ENCODE data around the gene TMEM163. TPM values are rescaled to one million over a fixed set of nuclear protein-coding genes. Genes with fewer than 3 reads are reported as not detected.

Gene TMEM163
- total RNA-seq, 2 donors from 2014 or later: 16.2 to 27.5 TPM

DNA sequence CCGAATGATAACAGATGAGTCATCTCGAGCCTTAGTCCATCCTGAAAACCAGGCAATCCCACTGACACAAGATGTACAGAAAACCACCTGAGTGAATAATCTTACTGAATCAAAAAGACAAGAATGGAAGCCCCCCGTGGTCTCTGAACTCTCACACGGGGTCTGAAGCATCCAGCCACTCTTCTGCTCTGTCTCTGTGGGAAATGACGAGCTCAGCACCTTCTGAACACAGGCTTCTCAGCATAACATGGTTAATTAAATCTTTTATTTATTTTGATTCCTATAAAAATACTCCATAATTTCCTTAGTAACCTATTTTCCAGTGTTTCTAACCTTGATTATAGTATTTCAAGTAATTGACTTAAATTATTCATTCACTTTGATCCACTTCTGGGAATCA is 203.7 kb downstream of the TMEM163 start:
- DNase-seq: no peak
- Histone ChIP-seq H3K9me3 (no peaks in the 10 kb centered on the region), H3K4me1 (no peaks in the 10 kb centered on the region), H3K27me3 (no peaks in the 10 kb centered on the region), H3K36me3 (replicated peaks in 1 of 2; ENCODE audit: insufficient read depth in 1 of 2, low read depth in 2 of 2) (no peaks in the 10 kb centered on the region), H3K4me3 (no peak overlapping the region), H3K27ac (no peak overlapping the region)
- TF ChIP-seq, protein P1, sequence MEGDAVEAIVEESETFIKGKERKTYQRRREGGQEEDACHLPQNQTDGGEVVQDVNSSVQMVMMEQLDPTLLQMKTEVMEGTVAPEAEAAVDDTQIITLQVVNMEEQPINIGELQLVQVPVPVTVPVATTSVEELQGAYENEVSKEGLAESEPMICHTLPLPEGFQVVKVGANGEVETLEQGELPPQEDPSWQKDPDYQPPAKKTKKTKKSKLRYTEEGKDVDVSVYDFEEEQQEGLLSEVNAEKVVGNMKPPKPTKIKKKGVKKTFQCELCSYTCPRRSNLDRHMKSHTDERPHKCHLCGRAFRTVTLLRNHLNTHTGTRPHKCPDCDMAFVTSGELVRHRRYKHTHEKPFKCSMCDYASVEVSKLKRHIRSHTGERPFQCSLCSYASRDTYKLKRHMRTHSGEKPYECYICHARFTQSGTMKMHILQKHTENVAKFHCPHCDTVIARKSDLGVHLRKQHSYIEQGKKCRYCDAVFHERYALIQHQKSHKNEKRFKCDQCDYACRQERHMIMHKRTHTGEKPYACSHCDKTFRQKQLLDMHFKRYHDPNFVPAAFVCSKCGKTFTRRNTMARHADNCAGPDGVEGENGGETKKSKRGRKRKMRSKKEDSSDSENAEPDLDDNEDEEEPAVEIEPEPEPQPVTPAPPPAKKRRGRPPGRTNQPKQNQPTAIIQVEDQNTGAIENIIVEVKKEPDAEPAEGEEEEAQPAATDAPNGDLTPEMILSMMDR (IDR thresholded peaks at IDR 0.05): no peak
- TF ChIP-seq POLR2A (IDR thresholded peaks at IDR 0.05): no peak
- ATAC-seq: no peak
- intact Hi-C loops (cut with DNase I): no loop called here
- 79 to 80% methylated on average over 5 of the region's 5 CpGs for WGBS, 2 donors

DNA sequence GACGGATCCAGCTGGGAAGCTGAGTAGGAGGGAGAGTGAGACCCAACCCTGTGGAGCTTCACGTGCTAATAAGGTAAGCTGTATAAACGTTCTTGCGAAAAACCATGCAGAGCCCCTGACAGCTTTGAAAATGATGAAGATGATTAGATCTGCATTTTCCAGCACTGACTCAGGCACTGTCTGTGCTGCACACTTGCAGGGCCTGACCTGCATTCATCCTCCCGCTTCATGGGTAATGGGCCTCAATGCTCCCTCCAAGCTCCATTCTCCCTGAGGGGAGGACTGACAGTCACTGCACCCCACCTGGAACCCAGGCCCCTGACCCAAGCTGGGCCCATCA is 205.4 kb downstream of the TMEM163 start:
- intact Hi-C loops (cut with DNase I): no loop called here
- no peaks in the 10 kb centered on the region for H3K27me3 ChIP-seq
- no peaks in the 10 kb centered on the region for H3K36me3 ChIP-seq (replicated peaks in 1 of 2; ENCODE audit: insufficient read depth in 1 of 2, low read depth in 2 of 2)
- no peak overlapping the region for H3K4me3 ChIP-seq
- TF ChIP-seq POLR2A (IDR thresholded peaks at IDR 0.05): no peak
- TF ChIP-seq, protein P1 (IDR thresholded peaks at IDR 0.05): no peak
- no peak for ATAC-seq
- 78 to 87% methylated on average over 5 of the region's 5 CpGs for WGBS, 2 donors
- DNase-seq: no peak
- no peaks in the 10 kb centered on the region for H3K4me1 ChIP-seq
- no peaks in the 10 kb centered on the region for H3K9me3 ChIP-seq
- no peak overlapping the region for H3K27ac ChIP-seq

DNA sequence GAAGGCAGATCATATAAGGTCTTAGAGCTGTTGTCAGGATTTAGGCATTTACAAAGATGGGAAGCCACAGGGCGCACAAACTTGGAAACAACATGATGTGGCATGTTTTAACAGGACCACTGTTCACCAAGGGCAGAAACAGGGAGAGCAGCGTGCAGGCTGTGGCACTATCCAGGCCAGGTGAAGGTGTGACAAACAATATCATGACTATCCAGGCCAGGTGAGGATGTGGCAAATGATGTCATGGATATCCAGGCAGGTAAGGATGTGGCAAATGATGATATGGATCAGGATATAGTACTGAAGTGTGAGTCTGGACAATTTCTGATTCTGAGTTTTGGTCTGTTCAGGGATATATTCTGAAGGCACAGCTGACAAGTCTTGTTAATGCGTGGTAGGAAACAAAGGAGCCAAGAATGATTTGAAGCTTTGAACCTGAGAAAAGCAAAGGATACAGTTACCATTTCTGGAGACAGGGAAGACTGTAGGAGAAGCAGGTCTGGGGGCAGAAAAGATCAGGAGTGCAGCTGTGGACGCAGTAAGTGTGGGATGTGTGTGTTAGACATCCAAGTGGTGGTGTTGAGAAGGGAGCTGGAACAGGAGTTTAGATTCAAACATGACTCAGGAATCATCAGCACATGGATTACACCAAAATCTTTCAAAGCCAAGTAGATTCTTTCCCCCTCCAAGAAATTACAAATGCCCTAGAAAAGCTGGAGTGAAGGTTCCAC is 205.9 kb downstream of the TMEM163 start:
- Histone ChIP-seq H3K4me3 (no peak overlapping the region), H3K36me3 (replicated peaks in 1 of 2; ENCODE audit: insufficient read depth in 1 of 2, low read depth in 2 of 2) (no peaks in the 10 kb centered on the region), H3K4me1 (no peaks in the 10 kb centered on the region), H3K27ac (no peak overlapping the region), H3K27me3 (no peaks in the 10 kb centered on the region), H3K9me3 (no peaks in the 10 kb centered on the region)
- DNase-seq (no peak), ATAC-seq (no peak)
- TF ChIP-seq POLR2A (IDR thresholded peaks at IDR 0.05): no peak
- TF ChIP-seq, protein P1 (IDR thresholded peaks at IDR 0.05): no peak
- intact Hi-C loops (cut with DNase I): no loop called here
- WGBS, 2 donors: 79 to 85% methylated on average over 4 of the region's 4 CpGs

DNA sequence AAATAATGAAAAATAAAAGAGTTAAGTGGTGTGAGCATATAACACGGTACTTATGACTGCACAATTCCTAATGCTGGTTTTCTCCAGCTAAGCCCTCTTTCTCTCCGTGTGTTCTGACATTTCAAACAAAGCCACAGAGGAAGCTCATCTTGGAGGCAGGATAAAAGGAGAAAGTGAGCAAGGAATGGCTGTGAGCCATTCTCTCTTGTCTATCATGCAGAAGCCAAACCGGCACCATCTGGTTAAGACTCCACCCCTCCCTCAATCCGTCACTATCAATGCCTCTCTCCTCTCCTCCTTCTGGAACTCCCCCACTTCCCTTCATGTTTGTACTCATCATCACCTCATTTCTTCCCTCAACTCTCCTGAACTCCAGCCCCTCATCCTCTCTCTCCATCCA is 210.4 kb downstream of the TMEM163 start:
- WGBS, 2 donors: 78 to 80% methylated on average over 4 of the region's 4 CpGs

More for the DNA sequence above, 210.4 kb downstream of the TMEM163 start:
- DNase-seq: no peak
- ATAC-seq: no peak
- TF ChIP-seq POLR2A (IDR thresholded peaks at IDR 0.05): no peak
- TF ChIP-seq, protein P1 (IDR thresholded peaks at IDR 0.05): no peak
- H3K27ac ChIP-seq: no peak overlapping the region
- H3K4me1 ChIP-seq: no peaks in the 10 kb centered on the region
- H3K36me3 ChIP-seq (replicated peaks in 1 of 2; ENCODE audit: insufficient read depth in 1 of 2, low read depth in 2 of 2): no peaks in the 10 kb centered on the region
- H3K9me3 ChIP-seq: no peaks in the 10 kb centered on the region
- intact Hi-C loops (cut with DNase I): no loop called here
- H3K4me3 ChIP-seq: no peak overlapping the region
- H3K27me3 ChIP-seq: no peaks in the 10 kb centered on the region

All from body of pancreas (tissue), 4 donors.